Right lobe of liver (tissue), 4 donors: ENCODE data around the gene HIP1.

ENCODE experiments used
- CTCF ChIP-seq, 4 donors: fragments of 200-600 bp in 3 of 4; fragments of 450-650 bp in 1 of 4; IDR thresholded peaks; one replicate each; pipeline versions ENCODE4 v1.5.1 to v1.8.0; 2016 to 2022; ENCODE audit warnings: antibody characterized with exemption in 4 of 4, mild to moderate bottlenecking in 2 of 4
- POLR2A ChIP-seq: fragments of 450-650 bp; IDR thresholded peaks from one replicate; pipeline ENCODE4 v1.6.1; 2017; ENCODE audit warnings: antibody characterized with exemption, mild to moderate bottlenecking
- donor health status: DM: no; HTN: no; CAD: no.
- donor health status: DM: no; HTN: no; CAD: no.
- donor health status: DM: no; HTN: yes; CAD: no.

GRCh38 chr7:75531359-75531821 is 207.4 kb downstream of the HIP1 start:
- TF ChIP-seq POLR2A (no peak), CTCF (IDR thresholded peaks at IDR 0.05) (no peak)
